GM12872 (cell line): ENCODE data around the gene PI4KA.

Experiments used
- TF ChIP-seq, protein P1 (sequence below): IDR thresholded peaks from 3 replicates; pipeline ENCODE4 v1.5.1; 2011; ENCODE audit warnings: low read depth, mild to moderate bottlenecking, low read length, moderate library complexity; ENCODE audit not compliant: insufficient read depth

PI4KA gene

DNA sequence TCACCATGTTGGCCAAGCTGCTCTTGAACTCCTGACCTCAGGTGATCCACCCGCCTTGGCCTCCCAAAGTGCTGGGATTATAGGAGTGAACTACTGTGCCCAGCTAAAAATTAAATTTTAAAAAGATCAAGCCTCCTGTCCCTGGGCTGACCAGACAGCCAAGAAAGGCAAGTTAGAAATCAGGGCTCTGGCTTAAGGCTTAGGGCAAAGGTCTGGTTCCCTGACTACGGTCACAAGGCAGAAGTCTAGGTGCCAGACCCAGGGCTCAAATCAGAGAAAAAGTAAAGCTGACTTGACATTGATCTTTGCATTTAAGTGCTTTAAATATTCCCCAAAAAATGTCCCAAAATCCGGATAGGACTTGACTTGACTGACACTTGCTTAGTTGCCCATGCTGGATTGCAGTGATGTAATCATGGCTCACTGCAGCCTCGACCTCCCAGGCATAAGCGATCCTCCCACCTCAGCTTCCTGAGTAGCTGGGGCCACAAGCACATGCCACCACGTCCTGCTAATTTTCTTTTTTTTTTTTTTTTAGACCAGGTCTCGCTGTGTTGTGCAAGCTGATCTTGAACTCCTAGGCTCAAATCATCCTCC, 41.3 kb upstream of the PI4KA start:
- TF ChIP-seq, protein P1, sequence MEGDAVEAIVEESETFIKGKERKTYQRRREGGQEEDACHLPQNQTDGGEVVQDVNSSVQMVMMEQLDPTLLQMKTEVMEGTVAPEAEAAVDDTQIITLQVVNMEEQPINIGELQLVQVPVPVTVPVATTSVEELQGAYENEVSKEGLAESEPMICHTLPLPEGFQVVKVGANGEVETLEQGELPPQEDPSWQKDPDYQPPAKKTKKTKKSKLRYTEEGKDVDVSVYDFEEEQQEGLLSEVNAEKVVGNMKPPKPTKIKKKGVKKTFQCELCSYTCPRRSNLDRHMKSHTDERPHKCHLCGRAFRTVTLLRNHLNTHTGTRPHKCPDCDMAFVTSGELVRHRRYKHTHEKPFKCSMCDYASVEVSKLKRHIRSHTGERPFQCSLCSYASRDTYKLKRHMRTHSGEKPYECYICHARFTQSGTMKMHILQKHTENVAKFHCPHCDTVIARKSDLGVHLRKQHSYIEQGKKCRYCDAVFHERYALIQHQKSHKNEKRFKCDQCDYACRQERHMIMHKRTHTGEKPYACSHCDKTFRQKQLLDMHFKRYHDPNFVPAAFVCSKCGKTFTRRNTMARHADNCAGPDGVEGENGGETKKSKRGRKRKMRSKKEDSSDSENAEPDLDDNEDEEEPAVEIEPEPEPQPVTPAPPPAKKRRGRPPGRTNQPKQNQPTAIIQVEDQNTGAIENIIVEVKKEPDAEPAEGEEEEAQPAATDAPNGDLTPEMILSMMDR = no peak

DNA sequence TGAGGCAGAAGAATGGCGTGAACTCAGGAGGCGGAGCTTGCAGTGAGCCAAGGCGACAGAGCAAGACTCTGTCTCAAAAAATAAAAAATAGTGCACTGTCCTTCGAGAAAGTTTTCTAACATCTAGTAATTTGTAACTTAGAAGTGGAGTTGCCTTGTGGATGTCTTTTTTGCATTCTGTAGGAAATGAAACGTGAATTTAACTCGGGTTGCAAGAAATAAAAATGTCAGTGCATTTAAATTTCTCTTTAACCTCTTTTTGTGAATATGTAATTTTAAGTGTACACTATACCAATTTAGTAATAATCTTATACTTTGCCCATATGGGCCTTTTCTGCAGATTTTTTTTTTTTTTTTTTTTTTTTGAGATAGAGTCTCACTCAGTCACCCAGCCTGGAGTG, 32.4 kb upstream of the PI4KA start:
- TF ChIP-seq, protein P1 = no peak

DNA sequence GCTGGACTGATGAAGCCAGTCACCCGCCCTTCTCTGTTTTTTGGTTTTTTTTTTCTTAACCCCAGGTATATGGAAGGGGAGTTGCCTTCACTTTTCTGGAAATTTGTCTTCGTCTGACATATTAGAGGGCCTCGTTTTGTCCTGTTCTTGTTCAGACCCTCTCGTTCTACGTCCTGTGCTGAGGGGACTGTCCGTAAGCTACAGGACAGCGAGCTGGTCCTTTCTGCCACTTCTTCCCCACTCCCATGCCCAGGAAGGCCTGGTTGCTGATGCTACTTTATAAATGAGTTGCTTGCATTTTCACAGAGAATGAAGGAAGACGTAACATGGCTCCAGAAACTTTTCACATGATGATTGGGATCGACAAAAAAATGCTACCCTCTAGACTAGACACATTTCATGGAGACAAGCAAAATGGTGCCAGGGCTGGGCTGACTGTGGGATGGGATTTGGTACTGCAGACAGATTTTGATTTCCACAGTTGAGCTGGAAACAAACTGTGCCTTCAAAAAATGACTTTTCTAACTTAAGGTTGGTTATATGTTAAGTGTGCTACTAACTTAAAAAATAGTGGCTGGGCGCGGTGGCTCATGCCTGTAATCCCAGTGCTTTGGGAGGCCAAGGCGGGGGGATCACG, 31.4 kb upstream of the PI4KA start:
- TF ChIP-seq, protein P1 = no peak

DNA sequence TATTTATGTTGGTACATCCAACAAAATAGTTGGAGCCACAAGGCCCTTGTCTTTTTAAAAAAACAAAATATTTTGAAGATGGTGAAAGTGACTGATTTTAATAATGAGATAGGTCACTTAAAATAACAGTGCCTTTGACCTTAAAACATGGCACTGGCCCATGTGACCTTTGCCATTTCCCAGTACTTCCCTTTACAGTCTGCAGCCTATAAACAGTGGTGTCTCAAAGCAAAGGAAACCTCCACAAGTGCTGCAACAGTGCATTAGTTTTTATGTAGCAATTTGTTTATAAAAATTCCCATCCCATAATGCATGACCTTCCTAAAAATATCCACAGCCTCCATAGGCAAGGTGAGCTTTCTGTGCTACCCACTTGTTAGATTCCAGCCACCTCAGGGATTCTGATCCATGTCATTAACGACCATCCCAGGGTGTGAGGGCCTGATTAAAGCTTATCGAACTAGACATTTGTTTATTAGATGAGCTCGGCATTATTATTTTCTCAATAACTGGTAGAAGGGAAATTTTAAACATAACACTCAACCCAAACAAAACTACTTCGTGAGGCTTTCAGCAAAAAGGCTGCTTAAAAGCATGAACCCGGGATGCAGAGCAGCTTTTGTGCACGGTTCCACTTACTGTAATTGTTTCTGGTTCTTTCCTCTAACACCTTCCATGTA, 30.6 kb upstream of the PI4KA start:
- TF ChIP-seq, protein P1 = no peak

DNA sequence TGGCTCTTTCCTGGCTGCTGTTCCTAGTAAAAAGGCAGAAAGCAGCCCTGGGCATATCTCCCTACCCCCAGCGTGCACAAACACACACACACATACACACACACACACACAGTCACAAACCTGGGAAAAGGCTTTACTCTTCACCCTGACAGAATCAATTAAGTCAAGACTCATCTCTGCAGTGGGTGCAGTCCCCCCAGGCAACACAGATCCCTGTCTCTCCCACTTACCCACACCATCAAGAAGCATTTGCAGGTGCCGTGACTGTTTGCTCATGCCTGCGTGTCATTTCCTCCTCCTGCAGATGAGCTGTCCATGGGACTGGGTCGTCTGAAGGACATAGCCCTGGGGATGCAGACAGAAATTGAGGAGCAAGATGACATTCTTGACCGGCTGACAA, 28.8 kb upstream of the PI4KA start:
- TF ChIP-seq, protein P1 = no peak

- TF ChIP-seq, protein P1 = peak; percentile 89
These were observed 27.1 kb upstream of the PI4KA start for GRCh38 chr22:20885557-20886323.

DNA sequence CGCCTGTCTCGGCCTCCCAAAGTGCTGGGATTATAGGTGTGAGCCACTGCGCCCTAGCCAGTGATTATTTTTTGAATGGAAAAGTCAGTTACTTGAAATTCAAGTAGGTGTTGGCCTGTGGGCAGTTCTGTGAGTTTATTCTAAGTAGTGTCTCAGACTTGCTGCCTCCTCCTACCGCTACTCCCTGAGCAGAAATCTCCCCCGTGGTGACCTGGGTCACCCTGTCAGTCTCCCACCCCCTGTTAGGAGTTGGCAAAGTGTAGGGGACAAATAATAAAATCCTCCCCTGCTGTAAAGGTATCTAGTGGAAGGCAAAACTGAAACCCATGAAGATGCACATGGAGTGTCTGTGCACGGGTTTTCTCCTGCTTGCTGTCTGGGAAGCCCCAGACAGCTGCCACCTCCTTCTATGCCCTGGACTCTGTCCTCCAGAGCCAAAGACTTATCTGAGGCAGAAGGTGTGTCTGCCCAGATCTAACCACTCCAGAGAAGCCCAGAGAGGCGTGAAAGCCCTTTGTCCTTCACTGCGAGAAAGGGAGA, 26.5 kb upstream of the PI4KA start:
- TF ChIP-seq, protein P1 = no peak
